HG03378 (cell line): ENCODE data around the gene TCHH.

Source experiments
- ATAC-seq: cut with Tn5 transposase; IDR thresholded peaks from one replicate; pipeline ENCODE4 v1.9.1; 2021; ENCODE audit warnings: mild to moderate bottlenecking, moderate library complexity; ENCODE audit not compliant: unreplicated experiment

The TCHH gene

GRCh38 chr1:152067150-152067549 is 48.1 kb downstream of the TCHH start:
- no peak for ATAC-seq

- ATAC-seq, result no peak
Observed at GRCh38 chr1:152061952-152062351, 53.3 kb downstream of the TCHH start.
